OCI-LY3 (cell line): Measurements from ENCODE around the gene SLC6A6.
A peak's percentile ranks its signal among the peaks of the same experiment; 100 is the strongest.

Experiments used
- H2AFZ ChIP-seq: fragments of 200-600, 300-600 bp; shearing (Covaris generic); 2 replicates; pipeline ENCODE4 v1.6.0; 2014; ENCODE audit warnings: antibody characterized with exemption, low read depth, low read length
- H3K27ac ChIP-seq: fragments of 200-600, 300-600 bp; sonication (generic); 2 replicates; pipeline ENCODE4 v1.5.1; 2014; ENCODE audit warnings: mild to moderate bottlenecking, low read length, moderate library complexity, mixed read lengths
- H3K27me3 ChIP-seq: fragments of 200-600, 300-600 bp; sonication (generic); 2 replicates; pipeline ENCODE4 v1.6.1; 2014; ENCODE audit warnings: low read depth, low read length, mixed read lengths
- H3K36me3 ChIP-seq: fragments of 200-600, 300-600 bp; sonication (generic); replicated peaks from 2 replicates; pipeline ENCODE3; 2014; ENCODE audit warnings: low read depth, low read length, mixed read lengths
- H3K4me1 ChIP-seq: fragments of 300-600, 200-600 bp; sonication (generic); 2 replicates; pipeline ENCODE4 v1.6.1; 2014; ENCODE audit warnings: low read length, mixed read lengths
- H3K4me2 ChIP-seq: fragments of 200-600, 300-600 bp; sonication (generic); 2 replicates; pipeline ENCODE4 v1.6.1; 2014; ENCODE audit warnings: low read length, mixed read lengths
- H3K4me3 ChIP-seq: fragments of 300-600, 200-600 bp; sonication (generic); 2 replicates; pipeline ENCODE4 v1.5.1; 2014; ENCODE audit warnings: antibody characterized with exemption, mild to moderate bottlenecking, low read length, moderate library complexity
- H3K79me2 ChIP-seq: fragments of 300-600, 200-600 bp; shearing (Covaris generic); 2 replicates; pipeline ENCODE4 v1.6.1; 2014; ENCODE audit warnings: mild to moderate bottlenecking, low read length, mixed read lengths
- H3K9ac ChIP-seq: fragments of 300-600, 200-600 bp; shearing (Covaris generic); 2 replicates; pipeline ENCODE4 v1.6.0; 2014; ENCODE audit warnings: mild to moderate bottlenecking, low read length, moderate library complexity
- H3K9me3 ChIP-seq: fragments of 200-600, 300-600 bp; shearing (Covaris generic); 2 replicates; pipeline ENCODE4 v1.6.1; 2014; ENCODE audit warnings: low read length, mixed read lengths; ENCODE audit not compliant: insufficient read depth
- H4K20me1 ChIP-seq: fragments of 200-600, 300-600 bp; sonication (generic); 2 replicates; pipeline ENCODE4 v1.6.1; 2016; ENCODE audit warnings: low read length, mixed read lengths; ENCODE audit not compliant: insufficient read depth
- CTCF ChIP-seq: fragments of 200-600, 300-600 bp; sonication (generic); IDR thresholded peaks from 2 replicates; pipeline ENCODE4 v1.5.1; 2014; ENCODE audit warnings: antibody characterized with exemption, low read length, low read depth
- EZH2phosphoT487 ChIP-seq: fragments of 200-600 bp; shearing (Covaris generic); IDR thresholded peaks from 2 replicates; pipeline ENCODE4 v1.6.1; 2018; ENCODE audit warnings: antibody characterized with exemption, mixed run types, low read depth

The SLC6A6 gene

GRCh38 chr3:14445773-14446172 lies 43.4 kb downstream of the SLC6A6 start:
- Histone ChIP-seq H3K9me3 (no peaks in the 10 kb centered on the region), H3K36me3 (peaks cover 81% of the 10 kb centered on the region), H3K27me3 (no peaks in the 10 kb centered on the region), H3K4me3 (no peak overlapping the region), H3K4me2 (no peak overlapping the region), H3K4me1 (peaks cover 35% of the 10 kb centered on the region), H4K20me1 (no peaks in the 10 kb centered on the region), H3K9ac (no peak overlapping the region), H3K79me2 (peaks cover 40% of the 10 kb centered on the region), H3K27ac (no peak overlapping the region), H2AFZ (no peak overlapping the region)
- TF ChIP-seq CTCF (no peak), EZH2phosphoT487 (no peak)

GRCh38 chr3:14446988-14447570 lies 44.7 kb downstream of the SLC6A6 start:
- peaks cover 84% of the 10 kb centered on the region for H3K36me3 ChIP-seq
- no peak for TF ChIP-seq CTCF
- no peak for TF ChIP-seq EZH2phosphoT487
- peaks cover 38% of the 10 kb centered on the region for H3K79me2 ChIP-seq
- H3K4me2 ChIP-seq: no peak overlapping the region
- H4K20me1 ChIP-seq: no peaks in the 10 kb centered on the region
- H2AFZ ChIP-seq: no peak overlapping the region
- no peak overlapping the region for H3K9ac ChIP-seq
- H3K27ac ChIP-seq: no peak overlapping the region
- peaks cover 35% of the 10 kb centered on the region for H3K4me1 ChIP-seq
- no peak overlapping the region for H3K4me3 ChIP-seq
- H3K27me3 ChIP-seq: no peaks in the 10 kb centered on the region
- peaks cover 6% of the 10 kb centered on the region; the same call in 1 of the 2 replicates for H3K9me3 ChIP-seq

- TF ChIP-seq EZH2phosphoT487: no peak
- TF ChIP-seq CTCF: no peak
- Histone ChIP-seq H2AFZ (no peak overlapping the region), H4K20me1 (no peaks in the 10 kb centered on the region), H3K27ac (no peak overlapping the region), H3K36me3 (peaks cover 83% of the 10 kb centered on the region), H3K9me3 (peaks cover 8% of the 10 kb centered on the region; the same call in 1 of the 2 replicates), H3K79me2 (peaks cover 30% of the 10 kb centered on the region), H3K9ac (no peak overlapping the region), H3K4me3 (no peak overlapping the region), H3K27me3 (no peaks in the 10 kb centered on the region), H3K4me1 (peaks cover 45% of the 10 kb centered on the region), H3K4me2 (no peak overlapping the region)
Measured at GRCh38 chr3:14448063-14448462, 45.7 kb downstream of the SLC6A6 start.

GRCh38 chr3:14448756-14449727 lies 46.6 kb downstream of the SLC6A6 start:
- H3K27me3 ChIP-seq: no peaks in the 10 kb centered on the region
- H3K9me3 ChIP-seq: peaks cover 8% of the 10 kb centered on the region; the same call in 1 of the 2 replicates
- TF ChIP-seq CTCF: no peak
- no peak for TF ChIP-seq EZH2phosphoT487
- no peak overlapping the region for H2AFZ ChIP-seq
- H3K4me1 ChIP-seq: peaks cover 55% of the 10 kb centered on the region
- no peak overlapping the region for H3K4me2 ChIP-seq
- no peak overlapping the region for H3K9ac ChIP-seq
- peaks cover 28% of the 10 kb centered on the region for H3K79me2 ChIP-seq
- no peaks in the 10 kb centered on the region for H4K20me1 ChIP-seq
- peaks cover 81% of the 10 kb centered on the region for H3K36me3 ChIP-seq
- H3K27ac ChIP-seq: peak overlapping the region; percentile 15
- no peak overlapping the region for H3K4me3 ChIP-seq
